GM11168 (cell line): ENCODE data around the gene TSPAN13.
"Not testable (repeated sequence)": the region's sequence is repeated elsewhere in the genome, so short reads cannot be mapped to it uniquely, and the experiment has no call there.

Experiments used
- in situ Hi-C: fragments of 300-500 bp; cut with MboI; formaldehyde crosslinking; loops from one replicate; pipeline ENCODE4 v1.12.0; 2022; ENCODE audit warnings: low sequenced_read_pairs; ENCODE audit not compliant: unreplicated experiment

The TSPAN13 gene

DNA sequence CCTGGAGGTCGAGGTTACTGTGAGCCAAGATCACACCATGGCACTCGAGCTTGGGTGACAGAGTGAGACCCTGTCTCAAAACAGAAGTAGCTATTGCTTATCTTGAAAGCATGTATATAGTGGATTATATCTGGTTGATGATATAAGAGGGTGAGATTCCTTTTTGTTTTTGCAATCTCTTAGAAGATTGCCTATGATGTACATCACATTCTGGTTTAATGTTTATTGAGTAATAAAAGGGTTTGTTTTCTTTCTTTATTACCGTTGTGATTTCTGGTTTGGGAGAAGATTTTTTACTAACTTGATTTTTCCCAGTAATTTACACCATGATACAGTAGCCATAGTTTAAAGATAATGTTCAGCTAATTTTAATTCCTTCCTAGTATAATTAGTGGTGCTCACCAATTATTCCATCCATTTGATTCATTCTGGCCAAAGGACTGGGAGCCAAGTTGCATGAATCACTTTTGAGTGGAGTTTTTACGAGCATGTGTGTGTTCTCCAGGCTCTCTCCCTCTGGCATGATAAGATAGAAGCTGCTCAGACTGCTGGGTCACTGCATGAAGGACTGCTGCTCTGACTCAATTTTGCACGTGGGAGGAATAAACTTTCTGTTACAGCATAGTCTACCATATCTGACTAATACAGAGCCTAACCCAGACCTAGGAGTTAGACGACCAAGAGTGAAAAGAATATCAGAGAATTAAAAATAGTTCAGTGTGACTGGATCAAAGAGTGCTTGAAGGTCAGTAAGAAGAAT, 13.5 kb upstream of the TSPAN13 start:
- in situ Hi-C loops, result no loop called here

DNA sequence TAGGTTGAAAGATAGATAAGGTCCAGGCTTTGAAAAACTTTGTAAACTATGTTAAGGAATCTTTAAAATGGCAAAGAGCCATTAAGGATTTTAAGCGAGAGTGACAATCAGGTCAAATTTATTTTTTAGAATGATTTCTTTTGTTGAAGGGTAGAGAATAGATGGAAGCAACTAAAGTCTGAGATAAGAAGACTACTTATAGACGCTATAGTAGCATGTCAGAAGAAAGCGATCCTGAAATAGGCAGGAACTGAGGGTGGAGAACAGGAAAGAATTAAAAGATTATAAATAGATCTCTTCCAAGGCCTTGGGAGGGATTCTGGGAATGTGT, 13.0 kb upstream of the TSPAN13 start:
- in situ Hi-C loops, result no loop called here

- in situ Hi-C loops, result no loop called here
These were observed 12.6 kb upstream of the TSPAN13 start for GRCh38 chr7:16740996-16741395.

DNA sequence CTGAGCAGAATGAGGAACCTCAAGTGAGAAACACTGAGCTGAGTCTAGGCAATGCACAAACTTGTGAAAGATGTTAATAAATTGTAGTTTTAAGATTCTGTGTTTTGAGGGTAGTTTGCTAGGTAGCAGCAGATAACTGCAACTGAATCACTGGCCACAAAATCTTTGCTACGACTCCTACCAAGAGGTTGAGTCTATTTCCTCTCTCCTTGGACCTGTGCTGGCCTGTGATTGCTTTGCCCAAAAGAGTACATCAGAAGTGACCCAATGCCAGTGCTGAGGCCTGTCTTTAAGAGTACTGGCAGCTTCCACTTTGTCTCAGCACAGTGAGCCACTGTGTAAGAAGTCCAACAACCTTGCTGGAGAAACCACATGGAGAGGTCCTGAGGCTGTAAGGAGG, 11.9 kb upstream of the TSPAN13 start:
- in situ Hi-C loops, result no loop called here

DNA sequence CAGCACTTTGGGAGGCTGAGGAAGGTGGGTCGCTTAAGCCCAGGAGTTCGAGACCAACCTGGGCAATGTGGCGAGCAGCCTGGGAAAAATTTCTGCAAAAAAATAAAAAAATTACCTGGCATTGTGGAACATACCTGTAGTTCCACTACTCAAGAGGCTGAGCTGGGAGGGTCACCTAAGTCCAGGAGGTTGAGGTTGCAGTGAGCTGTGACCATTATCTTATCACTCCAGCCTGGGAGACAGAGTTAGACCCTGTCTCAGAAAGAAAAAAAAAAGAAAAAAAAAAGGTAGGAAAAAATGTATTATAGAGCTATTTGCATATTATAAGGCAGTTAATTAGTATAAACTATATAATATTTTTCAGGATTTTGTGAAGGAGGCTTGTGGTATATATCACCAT, 11.0 kb upstream of the TSPAN13 start:
- in situ Hi-C loops, result no loop called here

- in situ Hi-C loops, result no loop called here
These were observed 10.3 kb upstream of the TSPAN13 start for GRCh38 chr7:16743236-16743635.

- in situ Hi-C loops, result no loop called here
These were observed 8.9 kb upstream of the TSPAN13 start for GRCh38 chr7:16744518-16745250.

- in situ Hi-C loops, result no loop called here
These were observed 7.9 kb upstream of the TSPAN13 start for GRCh38 chr7:16745645-16746044.

DNA sequence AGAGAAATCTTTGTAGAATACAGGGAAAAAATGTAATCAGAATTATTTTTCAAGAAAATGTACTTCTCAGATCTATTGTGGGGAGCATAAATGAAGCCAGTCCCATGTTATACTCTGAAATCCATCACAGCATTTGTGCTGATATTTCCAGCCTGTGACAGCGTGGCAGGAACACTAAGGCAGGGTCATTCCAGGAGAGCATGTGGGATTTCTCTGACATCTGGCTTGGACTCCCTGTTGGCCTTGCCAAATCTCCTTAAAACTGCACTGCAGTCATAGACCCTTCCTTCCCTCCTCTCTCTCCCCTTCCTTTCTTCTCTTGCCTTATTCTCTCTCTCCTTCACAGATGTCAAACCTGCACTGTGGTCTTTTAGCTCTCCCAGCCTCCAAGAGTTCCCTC, 6.5 kb upstream of the TSPAN13 start:
- in situ Hi-C loops, result no loop called here

DNA sequence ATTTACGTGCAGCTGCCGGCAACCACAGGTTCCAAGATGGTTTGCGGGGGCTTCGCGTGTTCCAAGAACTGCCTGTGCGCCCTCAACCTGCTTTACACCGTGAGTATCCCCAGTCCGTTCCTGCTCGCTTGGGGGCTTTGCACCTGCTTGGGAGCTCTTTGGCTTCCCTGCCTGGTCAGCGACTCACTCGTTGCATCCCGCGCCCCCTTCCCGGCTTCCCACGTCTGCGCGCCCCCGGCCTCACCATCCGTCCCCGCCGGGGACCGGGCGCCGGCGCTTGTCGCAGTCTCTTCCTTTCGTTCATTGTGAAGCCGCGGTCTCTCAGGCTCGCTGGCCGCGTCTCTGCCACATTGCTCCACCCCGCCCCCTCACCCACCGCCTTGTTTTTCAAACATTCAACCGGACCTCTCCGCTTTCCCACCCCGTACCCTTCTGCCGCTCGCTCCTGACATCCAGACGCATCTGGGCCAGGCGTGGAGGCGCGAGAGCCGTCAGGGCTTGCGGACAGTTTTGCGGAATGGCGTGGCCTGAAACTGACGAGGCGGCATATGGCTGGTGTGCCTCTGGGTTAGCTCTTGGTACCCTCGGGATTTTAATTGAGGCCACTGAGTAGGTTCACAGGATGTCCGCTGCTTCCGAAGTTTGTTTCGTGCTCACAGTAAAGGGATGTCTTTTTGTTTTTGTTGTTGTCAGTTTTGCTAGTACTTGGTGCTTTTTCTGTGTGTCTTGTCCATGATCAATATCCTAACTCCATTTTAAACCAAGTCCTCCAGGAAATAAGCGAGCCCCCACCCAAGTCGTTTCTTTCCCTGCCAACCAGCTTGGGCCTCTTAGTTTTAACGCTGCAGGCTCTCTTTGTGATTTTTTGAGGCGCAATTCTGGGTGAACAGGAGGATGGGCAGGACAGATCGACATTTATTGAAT, 639 bp downstream of the TSPAN13 start:
- in situ Hi-C loops, result no loop called here

- in situ Hi-C loops, result no loop called here
These were observed 1.3 kb downstream of the TSPAN13 start for GRCh38 chr7:16754856-16755317.

DNA sequence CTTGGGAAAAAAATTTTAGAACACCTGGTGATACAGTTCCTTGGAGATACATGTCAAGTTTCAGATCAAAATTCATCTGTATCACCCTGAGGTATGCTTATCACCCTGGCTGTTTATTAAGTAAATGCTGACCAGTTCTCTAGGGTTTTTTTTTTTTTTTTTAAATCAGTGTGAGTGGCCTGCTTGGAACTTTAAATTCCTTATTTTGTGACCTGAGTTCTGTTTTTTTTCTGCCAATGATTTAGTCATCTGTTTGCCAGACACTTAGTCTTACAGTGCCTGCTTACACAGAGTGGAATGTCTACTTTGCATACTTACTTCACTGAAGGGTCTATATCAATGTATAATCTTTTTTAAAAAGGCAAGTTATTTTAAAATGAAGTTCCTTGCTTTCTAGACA, 1.8 kb downstream of the TSPAN13 start:
- in situ Hi-C loops, result no loop called here

- in situ Hi-C loops, result no loop called here
These were observed 4.5 kb downstream of the TSPAN13 start for GRCh38 chr7:16758036-16758435.

- in situ Hi-C loops, result no loop called here
These were observed 5.4 kb downstream of the TSPAN13 start for GRCh38 chr7:16758631-16759611.

DNA sequence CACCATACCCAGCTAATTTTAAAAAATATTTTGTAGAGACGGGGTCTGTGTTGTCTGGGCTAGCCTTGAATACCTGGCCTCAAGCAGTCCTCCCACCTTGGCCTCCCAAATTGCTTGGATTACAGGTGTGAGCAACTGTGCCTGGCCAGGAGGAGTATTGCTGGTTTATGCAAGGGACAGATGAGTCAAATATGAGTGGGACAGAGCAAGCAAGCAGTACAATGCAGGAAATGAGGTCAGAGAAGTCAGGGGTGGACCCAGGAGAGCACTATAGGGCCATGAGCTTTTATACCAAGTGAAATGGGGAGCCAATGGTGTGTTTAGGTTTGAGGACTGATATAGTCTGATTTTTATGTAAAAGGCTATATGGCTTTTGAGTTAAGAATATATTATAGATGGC, 6.3 kb downstream of the TSPAN13 start:
- in situ Hi-C loops, result no loop called here

GRCh38 chr7:16762177-16762576, 8.6 kb downstream of the TSPAN13 start:
- in situ Hi-C loops, result no loop called here

DNA sequence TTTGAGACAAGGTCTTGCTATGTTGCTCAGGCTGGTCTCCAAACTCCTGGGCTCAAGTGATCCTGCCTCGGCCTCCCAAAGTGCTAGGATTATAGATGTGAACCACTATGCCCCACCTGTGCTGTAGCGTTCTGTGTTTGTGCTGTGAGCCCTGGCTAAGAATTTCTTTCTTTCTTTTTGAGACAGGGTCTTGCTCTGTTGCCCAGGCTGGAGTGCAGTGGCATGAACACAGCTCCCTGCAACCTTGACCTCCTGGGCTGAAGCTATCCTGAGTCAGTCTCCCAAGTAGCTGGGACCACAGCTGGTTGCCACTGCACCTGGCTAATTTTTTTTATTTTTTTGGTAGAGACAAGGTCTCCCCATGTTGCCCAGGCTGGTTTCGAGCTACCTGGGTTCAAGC, 11.4 kb downstream of the TSPAN13 start:
- in situ Hi-C loops, result no loop called here

DNA sequence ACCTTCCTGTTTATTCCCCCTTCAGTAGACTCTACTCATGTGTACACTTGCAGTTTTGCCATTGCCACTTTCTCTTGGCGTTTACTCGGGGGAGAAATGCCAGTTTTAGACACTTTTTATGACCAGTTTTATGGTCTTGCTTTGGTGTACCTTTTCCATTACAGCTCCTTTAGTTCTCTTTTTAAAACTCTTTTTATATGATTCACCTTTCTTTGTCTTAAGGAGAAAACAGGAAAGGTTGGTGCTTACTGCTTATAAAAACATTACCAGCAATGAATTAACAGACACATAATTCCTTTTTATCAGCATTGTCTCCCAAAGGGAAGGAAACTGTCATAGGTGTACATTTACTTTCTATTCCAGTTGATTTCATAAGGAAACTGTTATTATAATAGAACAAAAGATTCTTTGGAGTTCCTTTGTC, 11.9 kb downstream of the TSPAN13 start:
- in situ Hi-C loops, result no loop called here

GRCh38 chr7:16769994-16770393, 16.4 kb downstream of the TSPAN13 start:
- in situ Hi-C loops, result not testable (repeated sequence)
